Measurements from ENCODE around the gene MED12L.

Gene MED12L

DNA sequence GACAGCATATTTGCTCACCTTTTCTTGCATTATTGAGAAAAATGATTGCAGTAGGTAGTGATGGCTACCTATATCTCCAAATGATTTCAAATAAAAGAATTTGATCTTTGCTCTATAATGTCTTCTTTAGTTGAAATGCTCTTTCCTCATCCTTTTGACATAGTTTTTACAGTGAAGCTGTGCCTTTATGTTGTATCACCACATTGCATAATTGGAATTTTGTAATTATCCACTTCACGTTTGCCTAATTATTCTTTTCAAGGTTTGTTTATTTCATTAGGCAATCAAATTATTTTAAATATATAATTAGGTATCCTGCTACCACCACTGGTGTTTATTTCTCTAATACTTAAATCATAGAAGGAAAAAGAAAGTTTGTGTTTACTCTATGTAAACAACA lies 265.2 kb downstream of the MED12L start:
- no peak for DNase-seq (ENCODE audit: low read depth)
- no peak overlapping the region for H3K4me3 ChIP-seq (ENCODE audit: low read depth, low read length)
- TF ChIP-seq, protein P1, sequence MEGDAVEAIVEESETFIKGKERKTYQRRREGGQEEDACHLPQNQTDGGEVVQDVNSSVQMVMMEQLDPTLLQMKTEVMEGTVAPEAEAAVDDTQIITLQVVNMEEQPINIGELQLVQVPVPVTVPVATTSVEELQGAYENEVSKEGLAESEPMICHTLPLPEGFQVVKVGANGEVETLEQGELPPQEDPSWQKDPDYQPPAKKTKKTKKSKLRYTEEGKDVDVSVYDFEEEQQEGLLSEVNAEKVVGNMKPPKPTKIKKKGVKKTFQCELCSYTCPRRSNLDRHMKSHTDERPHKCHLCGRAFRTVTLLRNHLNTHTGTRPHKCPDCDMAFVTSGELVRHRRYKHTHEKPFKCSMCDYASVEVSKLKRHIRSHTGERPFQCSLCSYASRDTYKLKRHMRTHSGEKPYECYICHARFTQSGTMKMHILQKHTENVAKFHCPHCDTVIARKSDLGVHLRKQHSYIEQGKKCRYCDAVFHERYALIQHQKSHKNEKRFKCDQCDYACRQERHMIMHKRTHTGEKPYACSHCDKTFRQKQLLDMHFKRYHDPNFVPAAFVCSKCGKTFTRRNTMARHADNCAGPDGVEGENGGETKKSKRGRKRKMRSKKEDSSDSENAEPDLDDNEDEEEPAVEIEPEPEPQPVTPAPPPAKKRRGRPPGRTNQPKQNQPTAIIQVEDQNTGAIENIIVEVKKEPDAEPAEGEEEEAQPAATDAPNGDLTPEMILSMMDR (conservative IDR thresholded peaks at IDR 0.05; ENCODE audit: low read depth, low read length) = no peak

DNA sequence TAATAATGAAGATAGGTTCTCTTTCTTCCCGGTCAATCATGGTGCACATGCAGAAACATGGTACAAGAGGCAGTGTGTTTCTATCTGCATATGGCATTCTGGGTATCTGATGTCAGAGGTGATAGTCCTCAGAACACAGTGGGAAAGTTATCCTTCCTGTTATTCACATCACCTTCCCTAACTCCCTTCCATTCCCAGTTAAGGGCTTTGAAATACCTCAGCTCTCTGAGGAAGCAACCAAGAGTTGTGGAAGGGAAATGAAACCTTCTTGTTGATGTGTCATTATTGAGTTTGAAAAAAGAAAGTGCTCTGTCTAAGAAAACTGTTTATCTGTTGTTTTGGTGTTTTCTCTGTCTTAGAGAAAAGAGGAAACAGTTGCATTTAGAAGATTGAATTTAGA lies 265.8 kb downstream of the MED12L start:
- no peak for DNase-seq (ENCODE audit: low read depth)
- TF ChIP-seq, protein P1 (conservative IDR thresholded peaks at IDR 0.05; ENCODE audit: low read depth, low read length) = no peak
- H3K4me3 ChIP-seq (ENCODE audit: low read depth, low read length) = no peak overlapping the region

DNA sequence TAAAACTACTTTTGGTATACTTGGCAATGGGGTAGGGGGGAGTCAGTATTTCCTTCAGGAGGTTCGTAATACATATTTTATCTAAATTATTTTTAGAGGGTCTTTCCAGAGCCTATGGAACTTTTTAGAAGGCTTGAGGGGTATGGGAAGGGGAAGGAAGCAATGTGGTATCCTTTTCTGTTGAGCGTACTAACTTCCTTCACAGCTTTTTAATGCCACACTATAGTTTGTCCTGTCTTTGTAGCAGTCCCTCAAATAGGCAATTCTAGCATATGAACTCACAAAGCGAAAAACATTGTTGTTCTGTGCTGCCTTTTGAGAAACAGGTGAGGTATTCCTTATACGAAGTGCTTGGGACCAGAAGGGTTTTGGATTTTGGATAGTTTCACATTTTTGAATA lies 266.2 kb downstream of the MED12L start:
- H3K4me3 ChIP-seq (ENCODE audit: low read depth, low read length) = no peak overlapping the region
- TF ChIP-seq, protein P1 (conservative IDR thresholded peaks at IDR 0.05; ENCODE audit: low read depth, low read length) = no peak
- no peak for DNase-seq (ENCODE audit: low read depth)

DNA sequence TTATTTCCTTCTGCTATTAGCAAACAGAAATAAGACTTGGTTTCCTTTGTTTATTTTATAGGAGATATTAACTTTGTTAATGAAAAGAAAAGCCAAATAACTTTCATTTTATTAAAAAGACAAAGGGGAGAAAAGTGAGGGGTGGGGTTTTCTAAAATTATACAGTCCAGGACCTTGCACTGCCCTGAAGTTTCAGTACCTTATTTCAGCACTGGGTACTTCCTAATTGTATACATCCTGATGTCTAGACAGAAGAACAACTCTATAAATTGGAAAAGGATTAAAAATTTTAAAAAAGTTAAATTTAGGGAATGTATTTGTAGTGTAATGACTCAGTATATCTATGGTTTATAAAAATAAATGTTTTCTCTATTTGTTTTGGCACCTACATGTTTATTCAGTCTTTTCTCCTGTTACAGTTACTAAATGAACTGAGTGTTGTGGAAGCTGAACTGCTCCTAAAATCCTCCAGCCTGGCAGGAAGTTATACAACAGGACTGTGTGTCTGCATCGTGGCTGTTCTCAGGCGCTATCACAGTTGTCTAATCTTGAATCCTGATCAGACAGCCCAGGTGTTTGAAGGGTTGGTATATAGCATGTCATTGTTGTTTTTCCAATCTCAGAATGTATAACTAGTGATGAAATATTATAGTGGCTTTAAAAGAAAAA lies 271.5 kb downstream of the MED12L start:
- no peak overlapping the region for H3K4me3 ChIP-seq (ENCODE audit: low read depth, low read length)
- TF ChIP-seq, protein P1 (conservative IDR thresholded peaks at IDR 0.05; ENCODE audit: low read depth, low read length) = no peak
- peak; percentile 40 for DNase-seq (ENCODE audit: low read depth)

DNA sequence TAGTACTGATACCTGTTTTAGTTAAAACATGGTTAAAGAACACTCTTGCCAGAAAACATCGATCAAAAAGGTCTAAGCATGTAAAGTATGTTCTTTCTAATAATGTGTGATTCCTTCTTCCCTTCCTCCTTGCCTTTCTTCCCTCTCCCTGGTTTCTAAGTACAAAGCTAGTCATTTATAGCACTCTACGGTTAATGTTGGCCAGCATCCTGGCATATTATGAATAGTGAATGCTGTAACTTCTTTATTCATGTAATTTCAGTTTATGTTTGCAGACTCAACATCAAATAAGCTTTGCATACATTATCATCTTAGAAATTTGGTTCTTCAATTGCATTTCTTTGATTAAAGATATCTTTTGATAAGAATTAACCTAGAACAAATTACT lies 272.0 kb downstream of the MED12L start:
- no peak overlapping the region for H3K4me3 ChIP-seq (ENCODE audit: low read depth, low read length)
- TF ChIP-seq, protein P1 (conservative IDR thresholded peaks at IDR 0.05; ENCODE audit: low read depth, low read length) = no peak
- no peak for DNase-seq (ENCODE audit: low read depth)

DNA sequence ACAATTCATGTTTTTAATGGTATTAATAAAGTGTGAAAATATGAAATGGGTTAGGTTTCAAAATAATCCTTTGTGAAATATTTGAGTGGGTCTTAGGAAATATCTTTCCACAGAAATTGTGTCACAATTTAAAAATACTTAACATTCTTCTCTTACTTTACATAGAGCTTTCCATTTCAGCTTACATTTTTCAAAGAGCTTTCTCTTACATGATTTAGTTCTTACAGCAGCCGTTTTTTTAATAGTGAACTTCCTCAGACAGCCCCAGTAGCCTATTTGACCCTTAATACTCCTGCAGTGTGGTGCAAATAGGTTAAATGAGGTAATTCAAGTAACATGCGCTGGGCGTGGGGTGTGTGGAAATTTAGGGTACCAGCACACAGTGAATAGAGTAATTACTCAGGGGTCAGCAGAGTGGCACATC lies 277.3 kb downstream of the MED12L start:
- no peak overlapping the region for H3K4me3 ChIP-seq (ENCODE audit: low read depth, low read length)
- DNase-seq (ENCODE audit: low read depth) = peak; percentile 71
- TF ChIP-seq, protein P1 (conservative IDR thresholded peaks at IDR 0.05; ENCODE audit: low read depth, low read length) = no peak

DNA sequence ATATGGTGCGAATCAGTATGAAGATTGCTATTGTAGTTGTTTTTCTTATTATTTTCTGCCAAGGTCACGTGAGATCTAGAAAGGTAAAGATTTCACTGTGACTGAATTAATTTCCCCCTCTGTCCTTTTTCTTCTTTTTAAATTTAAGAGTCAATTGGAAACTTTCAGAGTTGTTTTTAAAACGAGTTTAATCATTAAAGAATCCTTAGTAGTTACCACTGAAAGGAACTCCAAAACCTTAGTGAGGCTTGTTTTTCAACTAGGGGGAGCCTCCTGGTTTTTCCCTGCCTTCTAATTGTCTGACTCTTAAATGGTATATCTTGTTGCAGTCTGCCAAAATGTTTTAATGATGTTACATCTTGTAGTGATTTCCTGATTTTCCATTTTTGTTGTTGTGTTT lies 281.5 kb downstream of the MED12L start:
- no peak overlapping the region for H3K4me3 ChIP-seq (ENCODE audit: low read depth, low read length)
- TF ChIP-seq, protein P1 (conservative IDR thresholded peaks at IDR 0.05; ENCODE audit: low read depth, low read length) = no peak
- no peak for DNase-seq (ENCODE audit: low read depth)

Measured in choroid plexus epithelial cell (primary cell).